Measurements from ENCODE around the gene CDS2. TPM values are rescaled to one million over a fixed set of nuclear protein-coding genes. Genes with fewer than 3 reads are reported as not detected.

The CDS2 gene
- total RNA-seq, 4 donors from 2014 or later, result 34.0 to 55.4 (median 40.9) TPM

DNA sequence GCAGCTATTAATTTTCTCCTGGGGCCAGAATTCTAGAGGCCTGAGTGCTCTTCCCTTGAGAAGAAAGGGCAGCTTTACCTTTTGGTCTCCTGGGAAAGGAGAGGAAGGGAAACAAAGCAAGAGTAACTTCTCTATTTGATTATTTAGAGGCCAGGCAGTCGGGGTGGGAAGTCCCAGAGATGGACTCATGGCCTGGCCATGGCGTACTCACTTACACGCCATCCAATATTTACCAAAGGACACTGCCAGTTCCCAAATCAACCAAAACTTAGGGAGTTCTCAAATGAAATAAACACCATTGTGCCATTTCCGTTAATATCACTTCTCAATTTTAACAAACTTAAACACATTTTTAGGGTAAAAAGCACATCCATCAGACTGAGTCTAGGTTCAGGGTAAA, 76.6 kb downstream of the CDS2 start:
- H3K4me3 ChIP-seq (replicated peaks in 1 of 3), result no peak overlapping the region
- H3K27me3 ChIP-seq, result no peaks in the 10 kb centered on the region
- TF ChIP-seq, protein P1, sequence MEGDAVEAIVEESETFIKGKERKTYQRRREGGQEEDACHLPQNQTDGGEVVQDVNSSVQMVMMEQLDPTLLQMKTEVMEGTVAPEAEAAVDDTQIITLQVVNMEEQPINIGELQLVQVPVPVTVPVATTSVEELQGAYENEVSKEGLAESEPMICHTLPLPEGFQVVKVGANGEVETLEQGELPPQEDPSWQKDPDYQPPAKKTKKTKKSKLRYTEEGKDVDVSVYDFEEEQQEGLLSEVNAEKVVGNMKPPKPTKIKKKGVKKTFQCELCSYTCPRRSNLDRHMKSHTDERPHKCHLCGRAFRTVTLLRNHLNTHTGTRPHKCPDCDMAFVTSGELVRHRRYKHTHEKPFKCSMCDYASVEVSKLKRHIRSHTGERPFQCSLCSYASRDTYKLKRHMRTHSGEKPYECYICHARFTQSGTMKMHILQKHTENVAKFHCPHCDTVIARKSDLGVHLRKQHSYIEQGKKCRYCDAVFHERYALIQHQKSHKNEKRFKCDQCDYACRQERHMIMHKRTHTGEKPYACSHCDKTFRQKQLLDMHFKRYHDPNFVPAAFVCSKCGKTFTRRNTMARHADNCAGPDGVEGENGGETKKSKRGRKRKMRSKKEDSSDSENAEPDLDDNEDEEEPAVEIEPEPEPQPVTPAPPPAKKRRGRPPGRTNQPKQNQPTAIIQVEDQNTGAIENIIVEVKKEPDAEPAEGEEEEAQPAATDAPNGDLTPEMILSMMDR (IDR thresholded peaks at IDR 0.05), result no peak
- no peak for TF ChIP-seq POLR2A (IDR thresholded peaks at IDR 0.05)
- intact Hi-C loops (cut with DNase I), result no loop called here
- 89 to 94% methylated on average over 4 of the region's 4 CpGs for WGBS, 2 donors
- DNase-seq, result no peak
- H3K27ac ChIP-seq, result no peak overlapping the region
- no peaks in the 10 kb centered on the region for H3K9me3 ChIP-seq
- H3K4me1 ChIP-seq, result no peaks in the 10 kb centered on the region
- H3K36me3 ChIP-seq, result no peaks in the 10 kb centered on the region

DNA sequence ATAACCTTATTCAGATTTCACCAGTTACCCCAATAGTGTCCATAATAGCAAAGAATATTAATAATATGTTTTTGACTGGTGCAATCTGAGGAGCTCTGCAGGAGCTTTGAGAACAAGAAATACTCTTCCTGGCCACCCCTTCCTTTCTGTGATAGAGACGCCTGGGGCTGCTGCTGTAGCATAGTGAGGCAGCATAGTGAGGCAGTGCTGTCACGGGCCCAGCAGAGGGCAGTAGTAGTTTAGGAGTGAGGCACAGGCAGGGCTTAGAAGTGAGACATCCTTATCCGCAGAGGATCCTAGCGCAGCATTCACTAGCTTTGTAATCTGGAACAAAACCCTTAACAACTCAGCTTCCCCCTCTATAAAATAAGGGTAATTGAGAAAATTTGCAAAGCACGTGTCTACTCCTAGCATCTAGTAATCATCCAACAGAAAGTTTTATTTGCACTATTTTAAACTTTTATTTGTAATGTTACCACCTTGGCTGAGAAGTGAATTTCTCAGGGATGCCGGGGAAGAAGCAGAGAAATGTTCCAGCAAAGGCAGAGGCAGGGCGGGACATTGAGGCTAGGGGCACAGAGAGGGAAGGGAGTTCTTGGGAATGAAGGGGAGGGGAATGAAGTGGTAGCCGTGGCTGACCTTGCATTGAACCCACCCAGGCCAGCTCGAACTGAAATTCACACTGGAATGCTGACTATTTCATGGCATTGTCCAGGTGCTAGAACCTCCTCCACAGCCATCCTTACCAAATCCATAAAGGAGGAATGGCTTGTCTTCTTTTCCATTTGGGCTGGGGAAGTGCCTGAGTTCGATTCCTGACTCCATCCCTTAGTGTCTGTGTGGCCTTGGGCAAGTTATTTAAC, 78.8 kb downstream of the CDS2 start:
- H3K36me3 ChIP-seq, result no peaks in the 10 kb centered on the region
- no peaks in the 10 kb centered on the region for H3K9me3 ChIP-seq
- DNase-seq, result peak; percentile 52 to 63
- WGBS, 2 donors, result 35 to 40% methylated on average over 10 of the region's 10 CpGs
- no peak for TF ChIP-seq POLR2A (IDR thresholded peaks at IDR 0.05)
- TF ChIP-seq, protein P1 (IDR thresholded peaks at IDR 0.05), result peak in 5 of 6 experiments; percentile 27 to 80 (median 54)
- H3K27ac ChIP-seq, result no peak overlapping the region
- no peak overlapping the region for H3K4me3 ChIP-seq (replicated peaks in 1 of 3)
- intact Hi-C loops (cut with DNase I), result no loop called here
- no peaks in the 10 kb centered on the region for H3K4me1 ChIP-seq
- H3K27me3 ChIP-seq, result no peaks in the 10 kb centered on the region

DNA sequence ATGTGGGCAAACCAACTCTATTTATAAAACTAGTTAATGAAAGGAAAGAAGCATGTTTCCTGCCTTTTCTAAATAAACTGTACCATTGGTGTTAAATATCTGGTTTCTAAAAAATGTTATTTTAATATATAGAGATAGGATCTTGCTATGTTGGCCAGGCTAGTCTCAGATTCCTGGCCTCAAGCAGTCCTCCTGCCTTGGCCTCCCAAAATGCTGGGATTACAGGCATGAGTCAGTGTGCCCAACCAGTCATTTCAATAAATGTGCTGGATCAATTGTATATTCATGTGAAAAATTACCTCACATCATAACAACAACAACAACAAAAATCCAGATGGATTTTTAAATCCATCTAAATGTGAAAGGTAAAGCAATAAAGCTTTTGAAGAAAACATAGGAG, 80.3 kb downstream of the CDS2 start:
- Histone ChIP-seq H3K36me3 (peaks cover 0 to 2% of the 10 kb centered on the region in 2 donors), H3K27me3 (no peaks in the 10 kb centered on the region), H3K27ac (no peak overlapping the region), H3K4me1 (no peaks in the 10 kb centered on the region), H3K4me3 (replicated peaks in 1 of 3) (no peak overlapping the region), H3K9me3 (no peaks in the 10 kb centered on the region)
- intact Hi-C loops (cut with DNase I), result no loop called here
- no peak for DNase-seq
- no peak for TF ChIP-seq POLR2A (IDR thresholded peaks at IDR 0.05)
- TF ChIP-seq, protein P1 (IDR thresholded peaks at IDR 0.05), result no peak

DNA sequence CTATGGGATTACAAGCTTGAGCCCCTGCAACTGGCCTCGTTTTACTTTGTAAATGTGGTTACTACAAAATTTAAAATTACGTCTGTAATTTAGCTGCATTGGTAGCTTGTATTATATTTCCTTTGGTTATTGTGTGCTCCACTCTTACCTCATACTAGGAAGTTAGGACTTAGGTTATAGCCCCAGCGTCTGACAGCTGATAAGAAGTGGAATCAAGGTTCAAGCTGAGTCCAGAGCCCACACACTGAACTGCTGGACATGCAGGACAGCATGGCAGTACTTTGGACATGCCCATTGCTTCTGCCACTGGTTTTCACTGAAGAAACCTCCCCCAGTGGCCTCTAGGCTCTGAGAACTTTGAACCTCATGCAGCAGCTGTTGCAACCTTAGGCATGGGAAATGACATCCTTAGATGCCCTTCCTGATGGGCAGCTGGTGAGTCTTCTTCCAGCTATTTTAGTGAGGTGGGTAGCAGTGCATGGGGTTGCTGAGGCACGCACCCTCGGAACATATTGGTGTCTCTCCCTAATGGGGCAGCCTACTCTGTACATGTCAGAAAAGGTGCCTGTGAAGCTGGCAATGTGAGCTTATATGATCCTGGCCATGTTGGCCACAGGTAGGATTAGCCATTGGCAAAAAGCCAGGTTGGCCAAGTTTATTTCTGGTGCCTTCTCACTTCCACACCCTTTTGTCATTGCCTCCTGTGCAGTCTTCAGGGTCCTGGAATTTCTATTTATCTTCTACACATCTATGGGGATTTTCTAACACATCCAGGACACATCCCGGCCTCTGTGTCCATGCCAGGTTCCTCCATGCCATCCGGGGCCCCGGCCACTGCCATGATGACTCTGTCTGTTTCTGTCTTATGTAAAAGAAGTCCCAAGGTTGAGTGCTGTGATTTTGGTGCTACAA, 85.3 kb downstream of the CDS2 start:
- Histone ChIP-seq H3K4me1 (no peaks in the 10 kb centered on the region), H3K36me3 (peaks cover 0 to 5% of the 10 kb centered on the region in 2 donors), H3K27ac (no peak overlapping the region), H3K9me3 (no peaks in the 10 kb centered on the region), H3K4me3 (replicated peaks in 1 of 3) (no peak overlapping the region), H3K27me3 (no peaks in the 10 kb centered on the region)
- intact Hi-C loops (cut with DNase I), result no loop called here
- DNase-seq, result no peak
- TF ChIP-seq POLR2A (IDR thresholded peaks at IDR 0.05), result no peak
- TF ChIP-seq, protein P1 (IDR thresholded peaks at IDR 0.05), result no peak
- WGBS, 2 donors, result 96% methylated on average over 8 of the region's 8 CpGs
